ENCODE measurements around the gene SLX4IP. TPM values are rescaled to one million over a fixed set of nuclear protein-coding genes. Genes with fewer than 3 reads are reported as not detected.
A peak's percentile ranks its signal among the peaks of the same experiment; 100 is the strongest.

The SLX4IP gene
- total and polyA plus RNA-seq, 10 donors, result 2.8 to 9.0 (median 5.1) TPM

DNA sequence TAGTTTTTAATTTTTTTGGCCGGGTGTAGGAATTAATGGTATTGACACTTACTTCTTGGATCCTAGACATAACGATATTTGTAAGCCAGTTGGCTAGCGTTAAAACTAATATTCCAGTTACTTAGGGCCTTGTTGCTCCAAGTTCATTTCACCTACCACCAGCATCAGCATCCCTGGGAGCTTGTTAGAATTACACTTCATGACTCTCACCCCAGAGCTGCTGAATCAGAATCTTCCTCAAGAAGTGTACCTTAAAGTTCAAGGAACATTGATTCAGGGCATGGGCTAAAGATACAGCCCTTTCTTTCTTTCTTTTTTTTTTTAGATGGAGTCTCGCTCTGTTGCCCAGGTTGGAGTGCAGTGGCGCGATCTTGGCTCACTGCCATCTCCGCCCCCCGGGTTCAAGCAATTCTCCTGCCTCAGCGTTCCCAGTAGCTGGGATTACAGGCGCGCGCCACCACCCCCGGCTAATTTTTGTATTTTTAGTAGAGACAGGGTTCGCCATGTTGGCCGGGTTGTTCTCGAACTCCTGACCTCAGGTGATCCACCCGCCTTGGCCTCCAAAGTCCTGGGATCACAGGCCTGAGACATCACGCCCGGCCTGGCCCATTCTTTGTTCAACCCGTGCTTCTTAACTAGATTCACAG is 1.1 kb downstream of the SLX4IP start:
- peak; percentile 79 for DNase-seq
- no peaks in the 10 kb centered on the region for H3K9me3 ChIP-seq
- peak overlapping the region in 3 of 8 donors; percentile 72 to 95 (median 73) for H3K4me3 ChIP-seq
- 96 to 98% (median 98%) methylated on average over 20 of the region's 20 CpGs for WGBS, 5 donors
- no peaks in the 10 kb centered on the region for H3K36me3 ChIP-seq
- intact Hi-C loops (cut with DNase I; ENCODE audit: low total_unique reads), result no loop called here
- H3K27me3 ChIP-seq (replicated peaks in 1 of 7), result no peaks in the 10 kb centered on the region
- peaks cover 11 to 45% (median 29%) of the 10 kb centered on the region in 6 donors for H3K4me1 ChIP-seq
- TF ChIP-seq POLR2AphosphoS5 (IDR thresholded peaks at IDR 0.05), result no peak
- TF ChIP-seq, protein P1, sequence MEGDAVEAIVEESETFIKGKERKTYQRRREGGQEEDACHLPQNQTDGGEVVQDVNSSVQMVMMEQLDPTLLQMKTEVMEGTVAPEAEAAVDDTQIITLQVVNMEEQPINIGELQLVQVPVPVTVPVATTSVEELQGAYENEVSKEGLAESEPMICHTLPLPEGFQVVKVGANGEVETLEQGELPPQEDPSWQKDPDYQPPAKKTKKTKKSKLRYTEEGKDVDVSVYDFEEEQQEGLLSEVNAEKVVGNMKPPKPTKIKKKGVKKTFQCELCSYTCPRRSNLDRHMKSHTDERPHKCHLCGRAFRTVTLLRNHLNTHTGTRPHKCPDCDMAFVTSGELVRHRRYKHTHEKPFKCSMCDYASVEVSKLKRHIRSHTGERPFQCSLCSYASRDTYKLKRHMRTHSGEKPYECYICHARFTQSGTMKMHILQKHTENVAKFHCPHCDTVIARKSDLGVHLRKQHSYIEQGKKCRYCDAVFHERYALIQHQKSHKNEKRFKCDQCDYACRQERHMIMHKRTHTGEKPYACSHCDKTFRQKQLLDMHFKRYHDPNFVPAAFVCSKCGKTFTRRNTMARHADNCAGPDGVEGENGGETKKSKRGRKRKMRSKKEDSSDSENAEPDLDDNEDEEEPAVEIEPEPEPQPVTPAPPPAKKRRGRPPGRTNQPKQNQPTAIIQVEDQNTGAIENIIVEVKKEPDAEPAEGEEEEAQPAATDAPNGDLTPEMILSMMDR (IDR thresholded peaks at IDR 0.05 in 8 of 11, conservative IDR thresholded peaks at IDR 0.05 in 3 of 11), result no peak
- no peak for TF ChIP-seq POLR2A (IDR thresholded peaks at IDR 0.05)
- peak overlapping the region in 1 of 8 donors; percentile 90 for H3K27ac ChIP-seq

DNA sequence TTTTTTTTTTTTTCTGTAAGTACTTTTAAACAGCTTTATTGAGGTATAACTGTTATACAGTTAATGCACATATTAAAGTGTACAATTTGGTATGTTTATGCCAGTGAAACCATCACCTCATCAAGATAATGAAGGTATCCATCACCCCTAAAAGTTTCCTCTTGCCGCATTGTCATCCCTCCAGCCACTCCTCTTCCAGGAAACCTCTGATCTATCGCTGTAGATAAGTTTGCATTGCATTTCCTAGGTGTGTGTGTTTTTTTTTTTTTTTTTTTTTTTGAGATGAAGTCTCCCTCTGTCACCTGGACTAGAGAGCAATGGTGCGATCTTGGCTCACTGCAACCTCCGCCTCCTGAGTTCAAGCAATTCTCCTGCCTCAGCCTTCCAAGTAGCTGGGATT is 3.1 kb downstream of the SLX4IP start:
- intact Hi-C loops (cut with DNase I; ENCODE audit: low total_unique reads), result no loop called here
- DNase-seq, result no peak

DNA sequence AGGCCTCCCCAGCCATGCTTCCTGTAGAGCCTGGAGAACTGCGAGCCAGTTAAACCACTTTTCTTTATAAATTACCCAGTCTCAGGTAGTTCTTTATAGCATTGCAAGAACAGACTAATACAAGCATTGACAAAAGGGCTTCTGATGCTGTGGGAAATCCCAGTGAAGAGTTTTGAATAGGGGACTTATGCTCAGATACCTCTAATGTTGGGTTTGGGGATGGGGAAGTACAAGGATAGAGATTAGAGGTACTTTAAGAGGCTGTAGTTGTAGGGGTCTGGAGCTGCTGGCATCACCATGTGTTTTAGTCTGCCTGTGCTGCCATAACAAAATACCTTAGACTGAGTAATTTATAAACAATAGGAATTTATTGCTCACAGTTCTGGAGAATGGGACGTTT is 8.8 kb downstream of the SLX4IP start:
- Histone ChIP-seq H3K27me3 (replicated peaks in 1 of 7) (no peaks in the 10 kb centered on the region), H3K27ac (no peak overlapping the region), H3K9me3 (no peaks in the 10 kb centered on the region), H3K36me3 (no peaks in the 10 kb centered on the region), H3K4me1 (peaks cover 0 to 15% (median 10%) of the 10 kb centered on the region in 6 donors), H3K4me3 (no peak overlapping the region)
- DNase-seq, result no peak
- WGBS, 5 donors, result 69 to 92% (median 83%) methylated on average over 2 of the region's 2 CpGs
- intact Hi-C loops (cut with DNase I; ENCODE audit: low total_unique reads), result no loop called here
- TF ChIP-seq POLR2AphosphoS5 (IDR thresholded peaks at IDR 0.05), result no peak
- TF ChIP-seq, protein P1 (IDR thresholded peaks at IDR 0.05 in 8 of 11, conservative IDR thresholded peaks at IDR 0.05 in 3 of 11), result no peak

More for the DNA sequence above, 3.1 kb downstream of the SLX4IP start:
- no peaks in the 10 kb centered on the region for H3K36me3 ChIP-seq
- WGBS, 5 donors, result 72 to 94% (median 82%) methylated on average over 4 of the region's 4 CpGs
- TF ChIP-seq POLR2A (IDR thresholded peaks at IDR 0.05) (no peak), POLR2AphosphoS5 (IDR thresholded peaks at IDR 0.05) (no peak)
- TF ChIP-seq, protein P1 (IDR thresholded peaks at IDR 0.05 in 8 of 11, conservative IDR thresholded peaks at IDR 0.05 in 3 of 11), result no peak
- H3K9me3 ChIP-seq, result no peaks in the 10 kb centered on the region
- H3K4me3 ChIP-seq, result no peak overlapping the region
- H3K4me1 ChIP-seq, result peaks cover 5 to 25% (median 10%) of the 10 kb centered on the region in 6 donors
- no peaks in the 10 kb centered on the region for H3K27me3 ChIP-seq (replicated peaks in 1 of 7)
- H3K27ac ChIP-seq, result no peak overlapping the region

DNA sequence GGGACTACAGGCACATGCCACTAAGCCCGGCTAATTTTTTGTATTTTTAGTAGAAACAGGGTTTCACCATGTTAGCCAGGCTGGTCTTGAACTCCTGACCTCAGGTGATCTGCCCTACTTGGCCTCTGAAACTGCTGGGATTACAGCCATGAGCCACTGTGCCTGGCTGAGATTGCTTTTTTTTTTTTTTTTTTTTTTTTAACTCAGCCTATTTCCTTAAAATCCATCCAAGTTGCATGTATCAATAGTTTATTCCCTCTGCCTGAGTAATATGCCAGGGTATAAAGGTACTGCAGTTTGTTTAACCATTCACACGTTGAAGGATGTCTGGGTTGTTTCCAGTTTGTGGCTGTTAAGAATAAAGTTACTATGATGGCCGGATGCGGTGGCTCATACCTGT is 10.7 kb downstream of the SLX4IP start:
- no peaks in the 10 kb centered on the region for H3K9me3 ChIP-seq
- WGBS, 5 donors, result 87 to 96% (median 91%) methylated on average over 4 of the region's 4 CpGs
- no peak for DNase-seq
- no peaks in the 10 kb centered on the region for H3K27me3 ChIP-seq (replicated peaks in 1 of 7)
- H3K4me3 ChIP-seq, result no peak overlapping the region
- TF ChIP-seq POLR2A (IDR thresholded peaks at IDR 0.05) (no peak), POLR2AphosphoS5 (IDR thresholded peaks at IDR 0.05) (no peak)
- TF ChIP-seq, protein P1 (IDR thresholded peaks at IDR 0.05 in 8 of 11, conservative IDR thresholded peaks at IDR 0.05 in 3 of 11), result no peak
- no peaks in the 10 kb centered on the region for H3K36me3 ChIP-seq
- H3K4me1 ChIP-seq, result peaks cover 0 to 15% (median 10%) of the 10 kb centered on the region in 6 donors
- intact Hi-C loops (cut with DNase I; ENCODE audit: low total_unique reads), result no loop called here
- no peak overlapping the region for H3K27ac ChIP-seq
